Glutamatergic neuron (in vitro differentiated cells): Measurements from ENCODE around the gene STK16. TPM values are rescaled to one million over a fixed set of nuclear protein-coding genes. Genes with fewer than 3 reads are reported as not detected.
A peak's percentile ranks its signal among the peaks of the same experiment; 100 is the strongest.

ENCODE experiments used
- DNase-seq: peaks from one replicate; pipeline ENCODE4 v3.0.0; 2022
- H3K27ac Mint-ChIP-seq: one replicate; pipeline ENCODE4 v1.8.0; 2020; ENCODE audit warnings: mild to moderate bottlenecking, mixed read lengths, inconsistent platforms; ENCODE audit not compliant: unreplicated experiment
- H3K27me3 Mint-ChIP-seq: one replicate; pipeline ENCODE4 v1.8.0; 2020; ENCODE audit warnings: mild to moderate bottlenecking, moderate library complexity, mixed read lengths, inconsistent platforms; ENCODE audit not compliant: unreplicated experiment
- H3K36me3 Mint-ChIP-seq: one replicate; pipeline ENCODE4 v1.8.0; 2020; ENCODE audit warnings: mild to moderate bottlenecking, mixed read lengths, inconsistent platforms; ENCODE audit not compliant: unreplicated experiment
- H3K4me1 Mint-ChIP-seq: one replicate; pipeline ENCODE4 v1.8.0; 2020; ENCODE audit warnings: mild to moderate bottlenecking, low read depth, mixed read lengths, inconsistent platforms; ENCODE audit not compliant: unreplicated experiment
- H3K4me3 Mint-ChIP-seq: one replicate; pipeline ENCODE4 v1.8.0; 2020; ENCODE audit warnings: mild to moderate bottlenecking, mixed read lengths, inconsistent platforms; ENCODE audit not compliant: unreplicated experiment
- H3K9me3 Mint-ChIP-seq: one replicate; pipeline ENCODE4 v1.8.0; 2020; ENCODE audit warnings: mild to moderate bottlenecking, moderate library complexity, mixed read lengths, inconsistent platforms; ENCODE audit not compliant: unreplicated experiment
- CTCF ChIP-seq: fragments of 200-600 bp; sonication (generic); IDR thresholded peaks from one replicate; pipeline ENCODE4 v1.5.0; 2021; ENCODE audit not compliant: partially characterized antibody, unreplicated experiment
- total RNA-seq: library from RNA; stranded (reverse); fragmentation: NEBNext Ultra II Directional; extraction: Animal tissue kit (Norgen Biotek cat#: 25700); gene quantifications from one replicate; pipeline ENCODE4 v1.2.1, GENCODE V29; 2021; ENCODE audit not compliant: unreplicated experiment

Gene STK16
- total RNA-seq, 1 donor from 2014 or later: 32.2 TPM

DNA sequence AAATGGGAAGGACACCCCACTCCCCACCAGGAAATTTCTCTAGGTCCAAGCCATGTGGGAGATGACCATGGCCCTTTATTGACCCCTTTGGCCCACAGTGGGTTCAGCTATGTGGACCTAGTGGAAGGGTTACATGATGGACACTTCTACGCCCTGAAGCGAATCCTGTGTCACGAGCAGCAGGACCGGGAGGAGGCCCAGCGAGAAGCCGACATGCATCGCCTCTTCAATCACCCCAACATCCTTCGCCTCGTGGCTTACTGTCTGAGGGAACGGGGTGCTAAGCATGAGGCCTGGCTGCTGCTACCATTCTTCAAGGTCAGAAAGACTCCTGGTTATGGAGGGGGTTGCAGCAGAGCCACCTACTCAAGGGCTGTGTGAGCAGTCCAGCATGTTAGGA is 1.3 kb downstream of the STK16 start:
- peaks cover 15% of the 10 kb centered on the region for H3K4me1 Mint-ChIP-seq
- peak overlapping the region; percentile 97 for H3K4me3 Mint-ChIP-seq
- peaks cover 6% of the 10 kb centered on the region for H3K9me3 Mint-ChIP-seq
- peak overlapping the region; percentile 62 for H3K27ac Mint-ChIP-seq
- TF ChIP-seq CTCF: no peak
- no peaks in the 10 kb centered on the region for H3K36me3 Mint-ChIP-seq
- DNase-seq: no peak
- peaks cover 1% of the 10 kb centered on the region for H3K27me3 Mint-ChIP-seq

- peaks cover 21% of the 10 kb centered on the region for H3K4me1 Mint-ChIP-seq
- peaks cover 11% of the 10 kb centered on the region for H3K9me3 Mint-ChIP-seq
- H3K27ac Mint-ChIP-seq: peak overlapping the region; percentile 22
- no peak for DNase-seq
- no peak overlapping the region for H3K4me3 Mint-ChIP-seq
- H3K27me3 Mint-ChIP-seq: peaks cover 4% of the 10 kb centered on the region
- TF ChIP-seq CTCF: no peak
- no peaks in the 10 kb centered on the region for H3K36me3 Mint-ChIP-seq
These were observed 2.7 kb downstream of the STK16 start for GRCh38 chr2:219247678-219248642.

DNA sequence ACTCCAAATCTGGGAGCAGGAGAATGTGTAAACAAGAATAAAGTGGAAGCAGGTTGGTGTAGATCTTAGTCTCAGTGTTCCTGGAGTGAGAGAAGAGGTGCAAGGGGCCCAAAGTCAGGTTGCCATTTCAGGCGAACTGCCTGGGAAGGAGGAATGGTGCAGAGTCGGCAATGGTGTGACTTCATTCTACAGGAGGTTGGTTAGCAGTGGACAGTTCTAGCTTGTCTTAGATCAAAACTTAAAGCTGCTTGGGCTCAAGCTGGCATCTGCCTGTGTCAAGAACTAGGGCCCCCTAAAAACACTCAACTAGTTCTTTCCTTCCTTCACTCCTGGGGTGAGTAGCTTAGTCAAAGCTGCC is 3.5 kb downstream of the STK16 start:
- peaks cover 10% of the 10 kb centered on the region for H3K9me3 Mint-ChIP-seq
- H3K27ac Mint-ChIP-seq: peak overlapping the region; percentile 56
- no peaks in the 10 kb centered on the region for H3K36me3 Mint-ChIP-seq
- peak overlapping the region; percentile 34 for H3K4me3 Mint-ChIP-seq
- peaks cover 4% of the 10 kb centered on the region for H3K27me3 Mint-ChIP-seq
- no peak for DNase-seq
- no peak for TF ChIP-seq CTCF
- H3K4me1 Mint-ChIP-seq: peaks cover 21% of the 10 kb centered on the region

- peak overlapping the region; percentile 70 for H3K27ac Mint-ChIP-seq
- TF ChIP-seq CTCF: no peak
- H3K27me3 Mint-ChIP-seq: peaks cover 4% of the 10 kb centered on the region
- H3K4me1 Mint-ChIP-seq: peaks cover 21% of the 10 kb centered on the region
- no peak for DNase-seq
- peaks cover 8% of the 10 kb centered on the region for H3K9me3 Mint-ChIP-seq
- no peak overlapping the region for H3K4me3 Mint-ChIP-seq
- no peaks in the 10 kb centered on the region for H3K36me3 Mint-ChIP-seq
These were observed 4.1 kb downstream of the STK16 start for GRCh38 chr2:219249203-219249980.
